HCT116 (cell line): ENCODE measurements around the gene FAM167B. TPM values are rescaled to one million over a fixed set of nuclear protein-coding genes. Genes with fewer than 3 reads are reported as not detected.

Source experiments
- ATAC-seq: fragments of 200-7000 bp; cut with Tn5 transposase; 2 replicates; pipeline ENCODE4 v1.9.1; 2020; ENCODE audit warnings: mild to moderate bottlenecking, moderate library complexity
- BruUV-seq: library from RNA; stranded (reverse); fragments of 400-500 nt; replicated peaks from 2 replicates; lab custom pipeline; 2021; lab: Mats Ljungman, UMichigan
- CTCF ChIA-PET: fragments of 300-600 bp; sonication (Branson Sonifier 250); formaldehyde crosslinking; loops from one replicate; lab custom pipeline; 2021; ENCODE audit warnings: antibody characterized with exemption; lab: Charles Lee
- POLR2A ChIA-PET: fragments of 300-600, 350-600 bp; sonication (Branson Sonifier 250); formaldehyde crosslinking; loops from one replicate; lab custom pipeline; 2021; ENCODE audit warnings: antibody characterized with exemption; lab: Charles Lee
- RAD21 ChIA-PET, 2 experiments: fragments of 300-600 bp; sonication (Branson Sonifier 250); formaldehyde crosslinking; loops; one replicate each; lab custom pipeline; 2023; ENCODE audit warnings: low total read pairs in 2 of 2; ENCODE audit not compliant: uncharacterized antibody in 2 of 2, unreplicated experiment in 2 of 2, low non-redundant PET in 1 of 2; lab: Charles Lee
- DNase-seq: peaks from one replicate; pipeline ENCODE4 v3.0.0-alpha.2; 2010; ENCODE audit warnings: low read depth, low spot score
- H2AFZ ChIP-seq: fragments of 200-600 bp; shearing (Covaris generic), sonication (generic); 2 replicates; pipeline ENCODE4 v1.6.1; 2017; ENCODE audit warnings: low read depth, mixed run types, mixed read lengths, antibody characterized with exemption, low read length; ENCODE audit not compliant: poor library complexity, severe bottlenecking
- H3K27ac ChIP-seq: 2 replicates; pipeline ENCODE4 v1.5.1; 2012; ENCODE audit warnings: low read depth, low read length
- H3K27me3 ChIP-seq: fragments of 200-600 bp; sonication (generic); 2 replicates; pipeline ENCODE4 v1.6.1; 2016; ENCODE audit warnings: mixed run types, low read length, mixed read lengths; ENCODE audit not compliant: insufficient read depth
- H3K36me3 ChIP-seq, 2 experiments: fragments of 200-500 bp in 1 of 2; fragments of 200-600 bp in 1 of 2; sonication (Bioruptor generic) in 1 of 2; sonication (generic) in 1 of 2; 2 replicates each; pipeline versions ENCODE4 v1.5.1 to v1.6.1; 2014 to 2016; ENCODE audit warnings: low read length in 2 of 2, inconsistent platforms in 1 of 2, mixed read lengths in 1 of 2, mixed run types in 1 of 2; ENCODE audit not compliant: insufficient read depth in 2 of 2, control insufficient read depth in 1 of 2
- H3K4me1 ChIP-seq, 2 experiments: fragments of 200-600 bp in 1 of 2; sonication (generic) in 1 of 2; 2 replicates each; pipeline versions ENCODE4 v1.5.1 to v1.6.1; 2012 to 2017; ENCODE audit warnings: low read length in 2 of 2, inconsistent platforms in 1 of 2, mild to moderate bottlenecking in 1 of 2, mixed read lengths in 1 of 2, mixed run types in 1 of 2, moderate library complexity in 1 of 2; ENCODE audit not compliant: insufficient read depth in 2 of 2, control insufficient read depth in 1 of 2
- H3K4me2 ChIP-seq: fragments of 200-600 bp; sonication (generic); 2 replicates; pipeline ENCODE4 v1.6.1; 2017; ENCODE audit warnings: mixed run types, low read length, mixed read lengths
- H3K4me3 ChIP-seq, 2 experiments: fragments of 200-600 bp in 1 of 2; sonication (generic) in 1 of 2; replicated peaks in 1 of 2; 2 replicates each; pipeline ENCODE4 v1.5.1; 2011 to 2016; ENCODE audit warnings: low read length in 2 of 2, control low read depth in 1 of 2, low read depth in 1 of 2, mild to moderate bottlenecking in 1 of 2, mixed read lengths in 1 of 2, mixed run types in 1 of 2
- H3K79me2 ChIP-seq: fragments of 200-600 bp; sonication (generic); 2 replicates; pipeline ENCODE4 v1.6.1; 2017; ENCODE audit warnings: mild to moderate bottlenecking, mixed run types, low read length, moderate library complexity, mixed read lengths; ENCODE audit not compliant: insufficient read depth
- H3K9ac ChIP-seq: fragments of 200-600 bp; sonication (generic); 2 replicates; pipeline ENCODE4 v1.6.1; 2016; ENCODE audit warnings: low read length, mixed read lengths
- H3K9me2 ChIP-seq: fragments of 200-600 bp; sonication (generic), shearing (Covaris generic); 2 replicates; pipeline ENCODE4 v1.6.1; 2017; ENCODE audit warnings: mixed run types, mild to moderate bottlenecking, moderate library complexity; ENCODE audit not compliant: insufficient read depth
- H3K9me3 ChIP-seq, 2 experiments: fragments of 200-500 bp in 1 of 2; fragments of 200-600 bp in 1 of 2; sonication (Bioruptor generic) in 1 of 2; sonication (generic) in 1 of 2; 2 replicates each; pipeline ENCODE4 v1.6.1; 2014 to 2017; ENCODE audit warnings: low read length in 2 of 2, mixed read lengths in 2 of 2, inconsistent platforms in 1 of 2, low read depth in 1 of 2, mild to moderate bottlenecking in 1 of 2, mixed run types in 1 of 2, moderate library complexity in 1 of 2; ENCODE audit not compliant: control insufficient read depth in 1 of 2, insufficient read depth in 1 of 2
- H4K20me1 ChIP-seq: fragments of 200-600 bp; sonication (generic), shearing (Covaris generic); 2 replicates; pipeline ENCODE4 v1.6.1; 2017; ENCODE audit warnings: mixed run types, mild to moderate bottlenecking, moderate library complexity; ENCODE audit not compliant: insufficient read depth
- ATF3 ChIP-seq: IDR thresholded peaks from 2 replicates; pipeline ENCODE4 v1.6.1; 2012
- CEBPB ChIP-seq: IDR thresholded peaks from 2 replicates; pipeline ENCODE4 v1.6.1; 2012; ENCODE audit warnings: low read depth
- CTCF ChIP-seq, 3 experiments: fragments of 200-600 bp in 1 of 3; sonication (generic) in 1 of 3; IDR thresholded peaks in 2 of 3; conservative IDR thresholded peaks in 1 of 3; 2 replicates each; pipeline ENCODE4 v1.5.1; 2012 to 2017; ENCODE audit warnings: low read depth in 2 of 3, low read length in 2 of 3, antibody characterized with exemption in 1 of 3, borderline replicate concordance in 1 of 3, control low read depth in 1 of 3, mild to moderate bottlenecking in 1 of 3, mixed read lengths in 1 of 3, mixed run types in 1 of 3, moderate library complexity in 1 of 3; ENCODE audit not compliant: insufficient read depth in 1 of 3
- EZH2phosphoT487 ChIP-seq: fragments of 200-600 bp; IDR thresholded peaks from 2 replicates; pipeline ENCODE4 v1.6.1; 2018; ENCODE audit warnings: antibody characterized with exemption, borderline replicate concordance
- FOSL1 ChIP-seq: IDR thresholded peaks from 2 replicates; pipeline ENCODE4 v1.6.1; 2012; ENCODE audit warnings: low read depth
- JUND ChIP-seq: IDR thresholded peaks from 2 replicates; pipeline ENCODE4 v1.6.1; 2012
- POLR2AphosphoS5 ChIP-seq: IDR thresholded peaks from 2 replicates; pipeline ENCODE4 v1.6.1; 2011; ENCODE audit warnings: mild to moderate bottlenecking, low read depth, low read length, moderate library complexity
- RAD21 ChIP-seq: IDR thresholded peaks from 2 replicates; pipeline ENCODE4 v1.6.1; 2012; ENCODE audit warnings: low read depth, mild to moderate bottlenecking
- SIN3A ChIP-seq: IDR thresholded peaks from 2 replicates; pipeline ENCODE4 v1.6.1; 2012; ENCODE audit warnings: low read depth
- SP1 ChIP-seq: IDR thresholded peaks from 2 replicates; pipeline ENCODE4 v1.6.1; 2012; ENCODE audit warnings: low read depth
- SRF ChIP-seq: IDR thresholded peaks from 2 replicates; pipeline ENCODE4 v1.6.1; 2012; ENCODE audit warnings: low read depth
- TCF7L2 ChIP-seq: IDR thresholded peaks from 2 replicates; pipeline ENCODE4 v1.7.0; 2011; ENCODE audit warnings: borderline replicate concordance, inconsistent platforms; ENCODE audit not compliant: insufficient read depth, insufficient read length; ENCODE audit errors: extremely low read depth
- YY1 ChIP-seq: IDR thresholded peaks from 2 replicates; pipeline ENCODE4 v1.6.1; 2011; ENCODE audit warnings: low read length, low read depth, moderate library complexity, mild to moderate bottlenecking; ENCODE audit not compliant: insufficient replicate concordance; ENCODE audit errors: extremely low read depth
- ZNF274 ChIP-seq: fragments of 200-500 bp; sonication (Bioruptor generic); IDR thresholded peaks from 2 replicates; pipeline ENCODE4 v1.6.1; 2014; ENCODE audit warnings: mild to moderate bottlenecking, low read depth, low read length, inconsistent platforms
- intact Hi-C: fragments of 100-400 bp; cut with micrococcal nuclease; formaldehyde crosslinking; loops from 2 replicates; pipeline ENCODE4 v1.10.0; 2022
- total RNA-seq: library from RNA; stranded (reverse); gene quantifications from one replicate; pipeline ENCODE4 v1.2.1, GENCODE V29; 2021; ENCODE audit not compliant: unreplicated experiment
- TF ChIP-seq, protein P1 (sequence below): IDR thresholded peaks from 2 replicates; pipeline ENCODE4 v1.6.1; 2011; ENCODE audit warnings: mild to moderate bottlenecking, low read length, moderate library complexity; ENCODE audit not compliant: insufficient replicate concordance; ENCODE audit errors: extremely low read depth
- TF ChIP-seq, protein P2 (sequence below): IDR thresholded peaks from 2 replicates; pipeline ENCODE4 v1.6.1; 2012; ENCODE audit warnings: low read depth

FAM167B gene
- total RNA-seq, 1 experiment from 2014 or later, result 0.42 TPM

DNA sequence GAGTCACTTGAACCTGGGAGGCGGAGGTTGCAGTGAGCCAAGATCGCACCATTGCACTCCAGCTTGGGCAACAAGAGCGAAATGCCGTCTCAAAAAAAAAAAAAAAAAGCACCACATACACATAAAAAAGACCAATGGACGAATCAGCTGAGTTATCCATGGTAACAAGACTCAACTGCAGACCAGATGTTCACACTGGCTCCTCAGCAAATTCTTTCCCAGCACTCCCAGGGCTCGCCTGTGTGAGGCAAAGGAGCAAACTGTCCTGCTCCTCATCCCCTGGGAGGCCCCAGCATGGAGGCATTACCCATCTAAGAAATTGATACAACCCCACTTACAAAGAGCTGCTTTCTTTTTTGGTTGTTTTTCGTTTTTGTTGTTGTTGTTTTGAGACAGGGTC, 28.0 kb upstream of the FAM167B start:
- BruUV-seq, result no TSS peak
- Histone ChIP-seq H2AFZ (no peak overlapping the region), H3K4me3 (no peak overlapping the region), H3K27ac (no peak overlapping the region), H3K9me2 (no peaks in the 10 kb centered on the region), H3K27me3 (no peaks in the 10 kb centered on the region), H3K36me3 (peaks cover 4 to 12% of the 10 kb centered on the region in 2 experiments; a peak in 3 of 4 replicates), H3K9me3 (no peaks in the 10 kb centered on the region), H3K79me2 (peaks cover 25% of the 10 kb centered on the region), H3K4me1 (peaks cover 15 to 36% of the 10 kb centered on the region in 2 experiments), H4K20me1 (no peaks in the 10 kb centered on the region), H3K4me2 (no peak overlapping the region)
- CTCF ChIA-PET, result no interaction called here
- no peak for ATAC-seq
- intact Hi-C loops, result loop anchor here (5.0 kb wide), 1 partner anchor 73 kb away; the partner anchor contains the start of gene HDAC1
- RAD21 ChIA-PET, result no interaction called here
- TF ChIP-seq ATF3 (no peak), TCF7L2 (no peak), ZNF274 (no peak), SIN3A (no peak), FOSL1 (no peak), RAD21 (no peak), EZH2phosphoT487 (no peak), YY1 (no peak), CEBPB (no peak), JUND (no peak), CTCF (IDR thresholded peaks at IDR 0.05 in 2 of 3, conservative IDR thresholded peaks at IDR 0.05 in 1 of 3; ENCODE audit: borderline replicate concordance in 1 of 3, insufficient read depth in 1 of 3, low read depth in 2 of 3, low read length in 2 of 3) (no peak), POLR2AphosphoS5 (no peak), SRF (no peak), SP1 (no peak)
- TF ChIP-seq, protein P1, sequence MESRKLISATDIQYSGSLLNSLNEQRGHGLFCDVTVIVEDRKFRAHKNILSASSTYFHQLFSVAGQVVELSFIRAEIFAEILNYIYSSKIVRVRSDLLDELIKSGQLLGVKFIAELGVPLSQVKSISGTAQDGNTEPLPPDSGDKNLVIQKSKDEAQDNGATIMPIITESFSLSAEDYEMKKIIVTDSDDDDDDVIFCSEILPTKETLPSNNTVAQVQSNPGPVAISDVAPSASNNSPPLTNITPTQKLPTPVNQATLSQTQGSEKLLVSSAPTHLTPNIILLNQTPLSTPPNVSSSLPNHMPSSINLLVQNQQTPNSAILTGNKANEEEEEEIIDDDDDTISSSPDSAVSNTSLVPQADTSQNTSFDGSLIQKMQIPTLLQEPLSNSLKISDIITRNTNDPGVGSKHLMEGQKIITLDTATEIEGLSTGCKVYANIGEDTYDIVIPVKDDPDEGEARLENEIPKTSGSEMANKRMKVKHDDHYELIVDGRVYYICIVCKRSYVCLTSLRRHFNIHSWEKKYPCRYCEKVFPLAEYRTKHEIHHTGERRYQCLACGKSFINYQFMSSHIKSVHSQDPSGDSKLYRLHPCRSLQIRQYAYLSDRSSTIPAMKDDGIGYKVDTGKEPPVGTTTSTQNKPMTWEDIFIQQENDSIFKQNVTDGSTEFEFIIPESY, result no peak
- TF ChIP-seq, protein P2, sequence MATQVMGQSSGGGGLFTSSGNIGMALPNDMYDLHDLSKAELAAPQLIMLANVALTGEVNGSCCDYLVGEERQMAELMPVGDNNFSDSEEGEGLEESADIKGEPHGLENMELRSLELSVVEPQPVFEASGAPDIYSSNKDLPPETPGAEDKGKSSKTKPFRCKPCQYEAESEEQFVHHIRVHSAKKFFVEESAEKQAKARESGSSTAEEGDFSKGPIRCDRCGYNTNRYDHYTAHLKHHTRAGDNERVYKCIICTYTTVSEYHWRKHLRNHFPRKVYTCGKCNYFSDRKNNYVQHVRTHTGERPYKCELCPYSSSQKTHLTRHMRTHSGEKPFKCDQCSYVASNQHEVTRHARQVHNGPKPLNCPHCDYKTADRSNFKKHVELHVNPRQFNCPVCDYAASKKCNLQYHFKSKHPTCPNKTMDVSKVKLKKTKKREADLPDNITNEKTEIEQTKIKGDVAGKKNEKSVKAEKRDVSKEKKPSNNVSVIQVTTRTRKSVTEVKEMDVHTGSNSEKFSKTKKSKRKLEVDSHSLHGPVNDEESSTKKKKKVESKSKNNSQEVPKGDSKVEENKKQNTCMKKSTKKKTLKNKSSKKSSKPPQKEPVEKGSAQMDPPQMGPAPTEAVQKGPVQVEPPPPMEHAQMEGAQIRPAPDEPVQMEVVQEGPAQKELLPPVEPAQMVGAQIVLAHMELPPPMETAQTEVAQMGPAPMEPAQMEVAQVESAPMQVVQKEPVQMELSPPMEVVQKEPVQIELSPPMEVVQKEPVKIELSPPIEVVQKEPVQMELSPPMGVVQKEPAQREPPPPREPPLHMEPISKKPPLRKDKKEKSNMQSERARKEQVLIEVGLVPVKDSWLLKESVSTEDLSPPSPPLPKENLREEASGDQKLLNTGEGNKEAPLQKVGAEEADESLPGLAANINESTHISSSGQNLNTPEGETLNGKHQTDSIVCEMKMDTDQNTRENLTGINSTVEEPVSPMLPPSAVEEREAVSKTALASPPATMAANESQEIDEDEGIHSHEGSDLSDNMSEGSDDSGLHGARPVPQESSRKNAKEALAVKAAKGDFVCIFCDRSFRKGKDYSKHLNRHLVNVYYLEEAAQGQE, result no peak
- TF ChIP-seq, all 23 proteins: peak for 0
- POLR2A ChIA-PET, result no interaction called here
- no peak overlapping the region for H3K9ac ChIP-seq
- DNase-seq, result no peak
